ENCODE data around the gene GAMT. TPM values are rescaled to one million over a fixed set of nuclear protein-coding genes. Genes with fewer than 3 reads are reported as not detected.

GAMT gene
- polyA plus RNA-seq, 1 experiment: 26.9 TPM

DNA sequence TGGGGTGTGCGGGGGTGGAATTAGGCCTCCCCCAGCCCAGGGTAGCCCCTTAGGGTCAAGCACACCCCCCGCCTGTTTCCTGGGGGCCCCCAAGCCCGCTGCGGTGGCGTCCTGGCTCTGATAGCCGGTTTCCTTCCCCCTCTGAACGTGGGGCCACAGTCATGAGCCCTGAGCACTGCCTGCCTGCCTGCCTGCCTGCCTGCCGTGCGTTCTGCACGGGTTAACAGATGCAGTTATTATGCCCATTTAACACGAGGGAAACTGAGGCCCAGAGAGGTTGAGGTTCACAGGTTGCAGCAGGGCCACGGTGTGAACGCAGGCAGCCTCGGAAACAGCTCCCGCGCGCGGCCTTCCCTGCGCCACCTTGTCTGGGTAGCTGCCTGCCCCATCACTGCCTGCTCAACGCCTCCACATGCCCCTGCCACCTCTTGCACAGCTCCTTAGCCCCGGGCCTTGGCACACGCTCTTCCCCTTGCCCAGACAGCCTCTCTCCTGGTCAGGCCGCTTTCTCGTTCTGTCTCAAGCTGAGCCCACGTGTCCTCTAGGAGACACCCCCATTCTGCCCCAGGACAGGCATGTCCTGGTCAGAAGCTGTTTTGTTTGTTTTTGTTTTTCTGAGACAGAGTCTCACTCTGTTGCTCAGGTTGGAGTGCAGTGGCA, 1.2 kb upstream of the GAMT start:
- DNase-seq (ENCODE audit: low read depth, low spot score): no peak
- ChIA-PET POLR2A (interaction anchor here (1.4 to 1.6 kb wide), 2 partner anchors 127 to 134 kb away, joined by 4 to 15 read pairs; partner anchors contain the start of genes CIRBP and FAM174C), CTCF (interaction anchor here (0.7 to 1.7 kb wide), 2 partner anchors 12 to 89 kb away, joined by 5 read pairs; no protein-coding TSS in a partner anchor)
- TF ChIP-seq, protein P1, sequence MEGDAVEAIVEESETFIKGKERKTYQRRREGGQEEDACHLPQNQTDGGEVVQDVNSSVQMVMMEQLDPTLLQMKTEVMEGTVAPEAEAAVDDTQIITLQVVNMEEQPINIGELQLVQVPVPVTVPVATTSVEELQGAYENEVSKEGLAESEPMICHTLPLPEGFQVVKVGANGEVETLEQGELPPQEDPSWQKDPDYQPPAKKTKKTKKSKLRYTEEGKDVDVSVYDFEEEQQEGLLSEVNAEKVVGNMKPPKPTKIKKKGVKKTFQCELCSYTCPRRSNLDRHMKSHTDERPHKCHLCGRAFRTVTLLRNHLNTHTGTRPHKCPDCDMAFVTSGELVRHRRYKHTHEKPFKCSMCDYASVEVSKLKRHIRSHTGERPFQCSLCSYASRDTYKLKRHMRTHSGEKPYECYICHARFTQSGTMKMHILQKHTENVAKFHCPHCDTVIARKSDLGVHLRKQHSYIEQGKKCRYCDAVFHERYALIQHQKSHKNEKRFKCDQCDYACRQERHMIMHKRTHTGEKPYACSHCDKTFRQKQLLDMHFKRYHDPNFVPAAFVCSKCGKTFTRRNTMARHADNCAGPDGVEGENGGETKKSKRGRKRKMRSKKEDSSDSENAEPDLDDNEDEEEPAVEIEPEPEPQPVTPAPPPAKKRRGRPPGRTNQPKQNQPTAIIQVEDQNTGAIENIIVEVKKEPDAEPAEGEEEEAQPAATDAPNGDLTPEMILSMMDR (IDR thresholded peaks at IDR 0.05; ENCODE audit: low read depth, low read length): no peak
- H3K9me3 ChIP-seq (ENCODE audit: control insufficient read depth, insufficient read depth, low read length): no peaks in the 10 kb centered on the region; the same call in 1 of the 2 replicates
- no peak overlapping the region for H3K27ac ChIP-seq (ENCODE audit: low read depth, low read length)
- no peak overlapping the region for H3K4me3 ChIP-seq (ENCODE audit: low read depth, low read length)
- no peaks in the 10 kb centered on the region for H3K27me3 ChIP-seq (ENCODE audit: control insufficient read depth, insufficient read depth, low read length)

DNA sequence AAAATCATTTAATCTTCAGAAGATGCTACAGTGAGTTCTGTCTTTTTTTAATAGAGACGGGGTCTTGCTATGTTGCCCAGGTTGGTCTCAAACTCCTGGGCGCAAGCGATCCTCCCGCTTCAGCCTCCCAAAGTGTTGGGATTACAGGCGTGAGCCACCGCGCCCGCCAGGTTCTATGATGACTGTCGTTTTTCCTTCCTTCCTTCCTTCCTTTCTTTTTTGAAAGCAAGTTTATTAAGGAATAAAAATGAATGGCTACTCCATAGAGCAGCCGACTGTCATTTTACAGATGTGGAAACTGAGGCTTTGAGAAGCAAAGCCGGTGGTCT, 511 bp upstream of the GAMT start:
- H3K27me3 ChIP-seq (ENCODE audit: control insufficient read depth, insufficient read depth, low read length): no peaks in the 10 kb centered on the region
- TF ChIP-seq, protein P1 (IDR thresholded peaks at IDR 0.05; ENCODE audit: low read depth, low read length): no peak
- CTCF ChIA-PET: interaction anchor here (1.7 kb wide), 1 partner anchor 13 kb away, joined by 5 read pairs; no protein-coding TSS in a partner anchor
- DNase-seq (ENCODE audit: low read depth, low spot score): no peak
- H3K4me3 ChIP-seq (ENCODE audit: low read depth, low read length): peak overlapping the region; percentile 70
- H3K27ac ChIP-seq (ENCODE audit: low read depth, low read length): no peak overlapping the region
- no peaks in the 10 kb centered on the region; the same call in 1 of the 2 replicates for H3K9me3 ChIP-seq (ENCODE audit: control insufficient read depth, insufficient read depth, low read length)
- POLR2A ChIA-PET: no interaction called here

DNA sequence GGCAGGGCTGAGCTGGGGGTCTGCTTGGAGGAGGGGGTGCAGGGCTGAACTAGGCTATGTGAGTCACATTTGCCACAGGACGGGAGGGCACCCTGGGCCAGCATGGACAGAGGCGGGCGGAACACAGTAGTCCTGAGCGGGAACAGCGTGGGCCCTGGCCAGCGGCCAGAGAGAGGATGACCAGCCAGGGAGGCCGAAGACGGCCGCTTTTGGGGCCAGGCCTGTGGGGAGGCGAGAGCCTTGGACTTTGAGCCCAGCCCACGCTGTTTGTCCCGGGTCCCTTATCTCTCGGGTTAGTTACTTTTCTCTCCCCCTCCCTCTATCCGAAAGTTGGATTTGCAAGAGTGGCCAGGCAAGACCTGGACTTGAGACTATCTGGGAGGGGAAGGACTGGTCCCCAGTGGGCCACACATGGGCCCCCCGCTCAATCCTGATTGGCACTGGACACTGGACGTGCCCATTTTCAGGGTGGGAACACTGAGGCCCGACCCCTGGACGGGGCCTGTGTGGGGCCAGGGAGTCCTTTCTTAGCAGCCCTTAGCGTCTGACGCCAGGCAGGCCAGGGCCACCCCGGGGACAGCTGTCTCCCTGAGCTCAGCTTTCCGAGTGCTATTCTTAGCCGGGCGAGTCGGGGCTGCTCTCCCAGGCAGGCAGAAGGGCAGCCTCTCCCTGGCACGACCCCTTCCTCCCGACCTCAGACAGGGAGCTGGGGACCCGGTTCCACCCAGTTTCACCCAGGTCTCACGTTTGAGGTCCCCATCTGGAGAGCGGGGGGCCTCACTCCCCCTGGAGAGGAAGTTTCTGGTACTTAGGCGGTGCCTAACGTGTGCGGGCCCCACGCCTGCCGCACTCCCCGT, 833 bp downstream of the GAMT start:
- peak overlapping the region; percentile 70 for H3K4me3 ChIP-seq (ENCODE audit: low read depth, low read length)
- H3K9me3 ChIP-seq (ENCODE audit: control insufficient read depth, insufficient read depth, low read length): no peaks in the 10 kb centered on the region; the same call in 1 of the 2 replicates
- ChIA-PET CTCF (no interaction called here), POLR2A (interaction anchor here (0.5 to 0.6 kb wide), 2 partner anchors 55 to 131 kb away, joined by 3 to 5 read pairs; no protein-coding TSS in a partner anchor)
- TF ChIP-seq, protein P1 (IDR thresholded peaks at IDR 0.05; ENCODE audit: low read depth, low read length): no peak
- H3K27me3 ChIP-seq (ENCODE audit: control insufficient read depth, insufficient read depth, low read length): no peaks in the 10 kb centered on the region
- H3K27ac ChIP-seq (ENCODE audit: low read depth, low read length): no peak overlapping the region
- DNase-seq (ENCODE audit: low read depth, low spot score): no peak

DNA sequence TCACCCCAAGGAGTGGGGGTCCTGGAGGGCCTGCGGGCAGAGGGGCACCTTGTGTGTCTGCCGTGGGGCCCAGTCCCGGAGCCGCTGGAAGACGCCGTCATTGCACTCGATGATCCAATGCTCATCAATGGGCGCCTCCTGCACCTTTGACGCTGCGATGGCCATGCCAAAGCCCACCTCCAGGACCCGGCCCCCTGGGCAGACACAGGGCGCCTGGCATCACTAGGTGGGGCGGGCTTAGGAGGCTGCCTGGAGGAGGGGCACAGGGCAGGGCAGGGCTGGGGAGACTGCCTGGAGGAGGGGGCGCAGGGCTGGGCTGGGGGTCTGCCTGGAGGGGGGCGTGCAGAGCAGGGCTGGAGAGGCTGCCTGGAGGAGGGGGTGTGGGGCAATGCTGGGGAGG, 1.6 kb downstream of the GAMT start:
- CTCF ChIA-PET: no interaction called here

More for the DNA sequence above, 1.6 kb downstream of the GAMT start:
- Histone ChIP-seq H3K9me3 (ENCODE audit: control insufficient read depth, insufficient read depth, low read length) (no peaks in the 10 kb centered on the region; the same call in 1 of the 2 replicates), H3K4me3 (ENCODE audit: low read depth, low read length) (no peak overlapping the region), H3K27me3 (ENCODE audit: control insufficient read depth, insufficient read depth, low read length) (no peaks in the 10 kb centered on the region), H3K27ac (ENCODE audit: low read depth, low read length) (no peak overlapping the region)
- POLR2A ChIA-PET: no interaction called here
- no peak for DNase-seq (ENCODE audit: low read depth, low spot score)
- TF ChIP-seq, protein P1 (IDR thresholded peaks at IDR 0.05; ENCODE audit: low read depth, low read length): no peak
